Measurements from ENCODE around the gene DPF1.
"Not testable (repeated sequence)": the region's sequence is repeated elsewhere in the genome, so short reads cannot be mapped to it uniquely, and the experiment has no call there.

The DPF1 gene

DNA sequence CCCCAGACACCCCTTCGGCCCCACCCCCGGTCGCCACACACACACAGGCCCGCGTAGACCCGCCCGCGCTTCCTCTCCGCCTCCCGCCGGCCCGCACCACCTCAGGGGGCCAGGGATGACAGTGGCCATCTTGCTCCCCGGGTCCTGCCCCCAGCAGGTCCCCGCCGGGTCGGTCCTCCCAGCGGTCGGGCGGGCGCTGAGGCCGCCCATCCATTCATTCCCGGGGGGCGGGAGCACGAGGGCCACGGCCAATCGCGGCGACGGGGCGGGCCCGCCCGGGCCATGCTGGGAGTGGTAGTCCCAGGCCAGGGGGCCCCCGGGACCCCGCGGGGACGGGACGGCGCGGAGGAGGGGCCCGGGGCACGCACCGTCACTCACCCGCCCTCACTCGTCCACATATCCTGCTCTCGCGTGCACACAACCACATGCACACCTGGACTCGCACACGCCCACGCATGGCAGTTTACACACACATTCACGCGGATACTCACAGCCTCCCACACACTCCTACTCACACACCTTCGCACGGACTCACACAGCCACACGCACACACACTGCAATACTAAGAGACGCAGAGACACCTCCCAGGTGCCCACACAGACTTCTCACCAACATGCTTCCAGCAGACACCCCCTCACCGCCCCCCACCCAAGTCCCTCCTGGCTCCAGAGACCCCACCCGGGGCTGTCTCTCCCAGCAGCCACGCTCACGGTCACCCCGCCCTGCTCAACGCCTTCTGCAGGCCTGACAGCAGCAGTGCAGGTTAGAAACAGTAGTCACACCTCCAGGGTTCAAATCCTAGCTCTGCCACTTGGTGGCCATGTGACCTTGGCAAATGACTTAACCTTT is at the start of gene DPF1:
Gene DPF1 (minus strand): TSS at position 209 of the 849 bp plus-strand sequence. CDS start 80 bp downstream, at position 129.
- peak; percentile 21 for DNase-seq (ENCODE audit: low read depth)

DNA sequence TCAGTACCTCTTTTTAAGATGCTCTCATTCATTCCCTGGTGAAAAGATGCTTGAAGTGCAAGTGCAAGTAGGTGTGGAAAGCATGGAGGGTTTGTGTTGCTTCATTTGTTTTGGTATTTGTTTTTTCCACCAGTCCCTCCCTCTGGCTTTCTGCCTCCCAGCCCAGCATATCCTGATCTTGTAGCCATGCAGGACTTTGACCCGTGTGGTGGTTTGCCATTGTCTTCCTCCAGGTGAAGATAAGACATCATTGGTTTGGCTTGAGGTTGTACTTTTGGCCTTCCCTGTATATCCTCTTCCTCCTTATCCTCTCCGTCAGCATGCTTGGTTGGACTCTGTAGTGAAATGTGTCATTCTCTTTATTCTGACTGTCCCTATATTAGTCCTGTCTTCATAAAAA is 49.5 kb upstream of the DPF1 start:
- no peak for DNase-seq (ENCODE audit: low read depth)

DNA sequence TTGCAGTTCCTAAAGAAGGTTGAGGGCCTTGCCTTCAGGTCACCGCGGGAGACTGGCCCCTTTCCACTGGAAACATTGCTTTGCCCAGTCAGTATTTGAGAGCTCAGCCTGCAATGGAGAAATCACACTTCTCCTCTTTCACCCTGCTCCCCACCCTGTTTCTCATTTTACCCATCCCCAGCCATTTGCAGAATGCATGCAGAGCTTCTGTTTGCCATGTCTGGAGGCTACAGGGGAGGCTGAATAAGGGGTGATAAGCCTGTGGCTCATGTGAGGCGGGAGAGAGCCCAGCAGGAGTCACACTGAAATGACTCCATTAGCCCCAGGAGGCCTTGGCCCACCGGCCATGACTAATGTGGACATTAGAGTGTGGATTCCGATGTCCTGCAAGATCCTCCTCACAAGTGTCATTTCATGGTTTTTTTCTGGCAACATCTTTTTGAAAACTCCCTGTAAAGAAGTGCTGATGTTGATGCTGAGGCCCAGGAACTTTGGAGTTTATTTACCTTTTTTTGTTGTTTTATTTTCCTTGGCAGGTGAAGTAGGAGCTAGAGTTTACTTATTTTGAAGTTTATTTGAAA is 46.7 kb upstream of the DPF1 start:
- DNase-seq (ENCODE audit: low read depth) = no peak

DNA sequence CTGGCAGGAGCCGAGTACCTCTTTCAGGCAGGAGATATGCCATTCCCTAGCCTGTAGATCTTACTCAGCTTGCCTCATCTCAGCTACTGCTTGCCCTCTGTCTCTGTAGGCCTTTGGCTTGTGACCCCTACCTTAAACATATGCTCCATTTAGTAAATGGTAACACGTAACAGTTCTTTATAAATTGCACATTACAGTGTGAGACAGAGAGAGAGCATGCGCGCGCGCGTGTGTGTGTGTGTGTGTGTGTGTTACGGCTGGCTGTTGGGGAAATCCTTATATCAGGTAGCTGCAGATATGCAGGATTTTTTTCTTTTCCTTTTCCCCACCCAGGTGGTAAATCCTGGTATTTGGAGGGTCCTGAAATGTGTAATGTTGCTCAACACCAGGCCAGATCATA is 44.5 kb upstream of the DPF1 start:
- no peak for DNase-seq (ENCODE audit: low read depth)

DNA sequence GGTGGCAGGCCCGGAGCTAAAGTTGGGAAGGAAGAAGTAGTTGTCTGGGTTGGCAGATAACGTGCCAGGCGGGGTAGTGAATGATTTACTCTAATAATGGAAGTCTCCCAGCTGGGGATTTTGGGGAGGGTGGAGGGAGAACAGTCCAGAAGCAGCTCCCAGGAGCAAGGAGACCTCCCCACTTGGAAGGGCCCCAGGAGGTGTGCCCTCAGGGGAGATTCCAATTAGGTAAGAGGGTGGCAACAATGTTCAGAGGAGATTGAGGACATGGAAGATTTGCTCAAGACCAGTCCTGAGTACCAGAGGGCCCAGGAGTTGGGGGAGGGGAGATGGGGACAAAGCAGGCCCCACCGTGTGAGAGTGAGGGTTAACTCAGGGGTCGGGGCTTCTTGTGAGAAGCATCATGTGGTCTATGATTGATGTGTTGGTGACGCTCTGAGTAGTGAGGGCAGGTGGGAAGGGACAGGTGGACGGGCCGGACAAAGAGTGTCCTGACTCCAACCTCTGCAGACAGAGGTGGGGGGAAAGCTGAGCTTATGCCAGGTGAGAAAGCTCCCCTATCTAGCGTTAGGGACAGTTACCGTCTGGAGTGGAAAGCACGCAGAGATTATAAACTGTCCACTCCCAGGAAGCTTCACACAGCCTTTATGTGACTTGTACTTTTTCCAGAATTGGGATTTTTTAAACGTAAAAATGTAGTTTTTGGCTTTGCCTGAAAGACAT is 43.9 kb upstream of the DPF1 start:
- DNase-seq (ENCODE audit: low read depth) = no peak

DNA sequence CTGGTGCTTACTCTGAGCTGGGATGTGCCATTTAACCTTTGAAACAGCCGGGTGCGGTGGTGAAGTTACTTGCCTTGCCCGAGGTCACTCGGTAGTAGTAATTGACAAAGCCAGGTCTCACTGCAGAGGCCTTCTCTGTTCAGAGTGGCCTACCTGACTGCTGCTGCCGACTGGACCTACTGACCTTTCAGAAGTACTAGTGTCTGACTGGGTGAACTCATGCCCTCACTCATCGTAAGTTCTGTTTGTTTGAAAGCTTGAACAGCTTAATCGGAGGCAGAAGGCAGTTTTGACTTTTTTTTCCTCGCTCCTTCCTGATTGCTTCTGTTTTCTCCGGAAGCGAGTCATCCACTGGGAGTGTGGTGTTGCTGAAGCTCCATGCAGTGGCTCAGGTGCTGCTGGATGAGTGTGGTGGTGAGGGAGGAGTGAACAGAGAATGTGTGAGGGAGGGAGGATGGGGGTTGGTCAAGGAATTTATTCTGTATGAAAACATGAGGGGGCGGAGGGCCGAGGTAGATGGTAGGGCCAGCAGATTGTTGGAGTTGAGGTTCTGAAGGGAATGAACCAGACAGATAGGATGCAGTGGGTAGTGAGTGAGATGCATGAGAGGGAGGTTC is 43.1 kb upstream of the DPF1 start:
- DNase-seq (ENCODE audit: low read depth) = no peak

DNA sequence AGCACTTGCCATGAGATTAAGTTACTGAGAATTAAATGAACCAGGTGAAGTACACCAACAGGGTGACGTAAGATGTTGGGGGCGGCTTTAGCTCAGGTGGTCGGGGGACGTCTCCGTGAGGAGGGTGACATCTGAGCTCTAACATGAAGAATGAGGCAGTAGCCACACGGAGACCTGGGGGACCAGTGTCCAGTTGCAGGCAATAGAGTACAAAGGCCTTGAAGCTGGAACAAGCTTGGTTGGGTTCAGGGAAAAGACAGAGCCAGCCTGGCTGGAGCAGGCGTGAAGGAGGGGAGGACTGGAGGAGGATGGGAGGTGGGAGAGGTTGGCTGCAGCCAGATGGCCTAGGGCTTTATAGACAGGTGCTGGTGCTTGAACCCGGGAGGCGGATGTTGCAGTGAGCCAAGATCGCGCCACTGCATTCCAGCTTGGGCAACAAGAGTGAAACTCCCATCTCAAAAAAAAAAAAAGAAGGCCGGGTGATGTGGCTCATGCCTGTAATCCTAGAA is 42.0 kb upstream of the DPF1 start:
- DNase-seq (ENCODE audit: low read depth) = no peak

DNA sequence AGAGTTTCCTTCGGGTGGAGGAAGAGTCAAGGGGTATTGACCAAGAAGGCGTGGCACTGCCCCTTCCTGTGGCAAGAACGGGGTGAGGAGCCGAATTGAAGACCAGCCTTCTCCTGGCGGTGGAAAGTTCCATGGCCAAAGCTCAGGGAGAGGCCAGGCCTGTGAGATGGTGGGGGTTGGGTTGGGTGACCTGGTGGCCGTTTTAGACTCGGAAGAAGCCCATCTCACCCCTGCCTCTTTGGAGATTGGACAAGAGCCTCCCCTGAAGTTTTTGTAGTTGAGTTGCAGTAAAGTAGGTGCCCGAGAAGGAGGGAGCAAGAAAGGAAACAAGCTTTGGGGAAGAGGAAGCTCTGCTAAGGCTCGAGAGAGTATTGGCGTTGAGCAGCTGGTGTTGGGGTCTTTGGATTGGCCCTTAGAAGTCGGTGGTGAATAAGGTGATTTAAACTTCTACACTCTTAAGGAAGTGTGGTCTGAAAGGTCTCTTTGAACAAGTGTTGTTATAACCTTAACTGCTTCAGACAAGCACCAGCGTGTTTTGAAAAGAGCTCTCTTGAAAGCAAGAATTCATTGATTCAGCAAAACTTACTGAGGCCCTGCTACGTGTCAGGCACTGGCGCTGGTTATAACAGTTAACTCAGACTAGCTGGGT is 41.3 kb upstream of the DPF1 start:
- DNase-seq (ENCODE audit: low read depth) = no peak

DNA sequence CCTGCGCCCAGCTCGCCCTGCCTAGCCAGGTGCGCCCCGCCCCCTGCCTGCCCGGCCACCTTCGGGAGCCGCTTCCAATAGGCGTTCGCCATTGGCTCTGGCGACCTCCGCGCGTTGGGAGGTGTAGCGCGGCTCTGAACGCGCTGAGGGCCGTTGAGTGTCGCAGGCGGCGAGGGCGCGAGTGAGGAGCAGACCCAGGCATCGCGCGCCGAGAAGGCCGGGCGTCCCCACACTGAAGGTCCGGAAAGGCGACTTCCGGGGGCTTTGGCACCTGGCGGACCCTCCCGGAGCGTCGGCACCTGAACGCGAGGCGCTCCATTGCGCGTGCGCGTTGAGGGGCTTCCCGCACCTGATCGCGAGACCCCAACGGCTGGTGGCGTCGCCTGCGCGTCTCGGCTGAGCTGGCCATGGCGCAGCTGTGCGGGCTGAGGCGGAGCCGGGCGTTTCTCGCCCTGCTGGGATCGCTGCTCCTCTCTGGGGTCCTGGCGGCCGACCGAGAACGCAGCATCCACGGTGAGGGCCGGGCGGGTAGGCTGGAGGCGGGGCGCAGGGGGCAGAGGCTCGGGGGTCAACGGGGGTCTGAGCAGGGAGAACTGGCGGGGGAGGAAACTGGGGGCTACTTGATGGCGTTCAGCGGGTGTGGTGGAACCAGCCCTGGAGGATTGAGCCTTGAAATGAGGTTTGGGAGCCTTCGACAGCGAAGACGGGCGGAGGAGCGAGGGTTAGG is 40.6 kb upstream of the DPF1 start, which contains the start of gene SPINT2:
Gene SPINT2 (plus strand): TSS at position 88 of the 727 bp plus-strand sequence. CDS start 320 bp downstream, at position 408.
- no peak for DNase-seq (ENCODE audit: low read depth)

DNA sequence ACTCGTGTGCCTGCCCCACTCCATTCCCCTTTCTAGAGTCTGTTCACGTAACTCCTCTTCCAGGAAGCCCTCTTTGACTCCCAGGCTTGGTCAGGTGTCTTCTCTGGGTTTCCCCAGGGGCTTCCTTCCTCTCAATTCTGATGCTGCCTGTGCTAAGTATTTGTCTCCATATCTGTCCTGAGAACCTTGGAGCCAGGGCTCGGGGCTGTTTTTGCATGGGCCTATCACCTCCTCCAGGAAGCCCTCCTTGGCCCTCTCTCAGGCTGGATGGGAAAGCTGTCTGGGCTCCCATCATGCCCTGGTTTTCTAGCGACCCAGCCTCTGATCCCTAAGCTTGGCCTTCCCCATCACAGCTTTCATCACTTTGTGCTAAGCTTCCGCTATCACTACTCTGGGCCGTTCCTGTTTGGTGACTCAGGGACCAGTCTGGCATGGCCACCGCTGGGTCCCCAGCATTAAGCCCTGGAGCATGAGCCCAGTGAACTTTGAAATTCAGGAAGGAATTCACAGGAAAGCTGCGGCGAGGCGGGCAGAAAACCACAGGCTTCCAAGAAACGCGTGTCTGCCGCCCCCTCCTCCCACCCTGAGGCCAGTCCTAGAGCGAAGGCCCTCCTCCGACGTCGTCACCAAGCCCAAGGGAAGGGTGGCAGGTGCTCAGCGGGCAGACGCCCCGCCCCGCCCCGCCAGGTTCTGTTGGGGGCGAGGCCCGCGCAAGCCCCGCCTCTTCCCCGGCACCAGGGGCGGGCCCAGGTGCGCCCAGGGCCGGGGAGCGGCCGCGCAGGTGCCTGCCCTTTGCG is 39.9 kb upstream of the DPF1 start:
- DNase-seq (ENCODE audit: low read depth) = peak; percentile 58

DNA sequence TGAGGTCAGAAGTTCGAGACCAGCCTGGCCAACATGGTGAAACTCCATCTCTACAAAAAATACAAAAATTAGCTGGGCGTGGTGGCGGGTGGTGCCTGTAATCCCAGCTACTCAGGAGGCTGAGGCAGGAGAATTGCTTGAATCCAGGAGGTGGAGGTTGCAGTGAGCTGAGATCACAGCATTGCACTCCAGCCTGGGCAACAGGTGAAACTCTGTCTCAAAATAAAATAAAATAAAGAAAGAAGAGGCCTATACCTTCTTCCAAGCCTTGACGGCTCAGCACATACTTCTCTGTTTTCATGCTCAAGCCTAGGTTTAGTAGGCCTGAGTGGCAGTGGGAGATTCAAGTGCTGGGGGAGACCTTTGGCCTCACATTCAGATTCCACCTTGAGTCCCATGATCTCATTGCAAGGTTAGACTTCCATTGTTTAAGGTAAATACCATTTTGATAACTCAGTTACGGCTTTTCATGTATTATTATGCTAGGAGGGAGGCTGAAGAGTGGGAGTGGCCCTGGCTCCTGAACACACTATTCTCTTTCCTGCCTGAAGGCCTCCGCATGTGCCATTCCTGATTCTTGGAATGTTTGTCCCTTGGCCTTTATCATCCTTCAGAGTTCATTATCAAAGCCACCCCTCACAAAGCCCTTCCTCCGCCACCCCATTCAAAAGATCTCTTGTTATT is 38.7 kb upstream of the DPF1 start:
- DNase-seq (ENCODE audit: low read depth) = no peak

DNA sequence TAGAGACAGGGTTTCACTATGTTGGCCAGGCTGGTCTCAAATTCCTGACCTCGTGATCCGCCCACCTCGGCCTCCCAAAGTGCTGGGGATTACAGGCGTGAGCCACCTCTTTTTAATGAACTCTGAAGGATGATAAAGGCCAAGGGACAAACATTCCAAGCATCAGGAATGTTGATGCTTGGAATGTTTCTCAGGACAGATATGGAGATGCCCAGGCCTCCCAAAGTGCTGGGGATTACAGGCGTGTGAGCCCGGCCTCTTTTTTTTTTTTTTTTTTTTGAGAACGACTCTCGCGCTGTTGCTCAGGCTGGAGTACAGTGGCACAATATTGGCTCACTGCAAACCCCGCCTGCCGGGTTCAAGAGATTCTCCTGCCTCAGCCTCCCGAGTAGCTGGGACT is 37.9 kb upstream of the DPF1 start:
- DNase-seq (ENCODE audit: low read depth) = not testable (repeated sequence)

DNA sequence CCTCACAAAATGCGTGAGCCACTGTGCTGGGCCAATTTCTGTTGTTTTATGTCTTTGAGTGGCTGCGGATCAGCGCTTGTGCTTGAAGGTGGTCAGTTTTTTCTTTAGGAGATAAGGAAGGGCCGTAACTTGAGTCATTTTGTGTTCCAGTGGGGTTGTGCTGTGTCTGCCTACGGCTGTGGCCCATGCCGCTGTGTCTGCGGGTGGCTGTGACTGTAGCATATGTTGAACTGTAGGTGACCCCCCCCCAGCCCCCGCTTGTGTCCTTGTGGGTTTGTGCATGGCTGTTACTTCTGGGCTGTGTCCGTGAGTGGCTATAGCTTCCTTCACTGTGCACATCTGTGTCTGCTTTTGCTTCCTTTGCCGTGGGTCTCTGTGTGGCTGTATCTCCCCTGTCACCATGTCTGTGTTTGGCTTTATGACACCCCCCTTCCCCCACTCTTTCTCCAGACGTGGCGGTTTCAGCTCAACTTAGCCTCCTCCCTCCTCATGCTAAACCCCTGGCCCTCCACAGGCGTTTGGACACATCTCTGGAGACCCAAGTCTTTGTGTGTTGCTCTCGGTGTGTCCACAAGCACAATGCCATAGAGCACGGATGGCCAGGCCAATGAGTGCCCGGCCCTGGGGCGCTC is 31.5 kb upstream of the DPF1 start:
- no peak for DNase-seq (ENCODE audit: low read depth)

DNA sequence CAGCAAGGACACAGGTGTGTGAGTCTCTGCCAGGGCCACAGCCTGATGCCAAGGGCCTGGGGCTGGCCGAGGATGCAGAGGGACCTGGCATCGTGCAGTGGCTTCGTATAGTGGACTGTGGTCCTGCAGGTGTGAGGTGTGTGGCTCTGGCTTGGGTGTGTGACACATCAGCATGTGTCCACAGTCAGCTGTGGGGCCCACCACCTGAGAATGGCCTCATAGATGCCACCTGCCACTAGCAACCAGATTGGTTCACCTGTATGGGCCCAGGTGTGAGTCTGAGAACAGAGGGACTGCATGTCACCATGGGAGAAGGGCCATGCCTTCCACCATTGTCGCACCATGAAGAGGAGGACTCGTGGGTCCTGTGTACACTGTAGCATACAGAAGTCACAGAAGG is 29.8 kb upstream of the DPF1 start:
- no peak for DNase-seq (ENCODE audit: low read depth)

DNA sequence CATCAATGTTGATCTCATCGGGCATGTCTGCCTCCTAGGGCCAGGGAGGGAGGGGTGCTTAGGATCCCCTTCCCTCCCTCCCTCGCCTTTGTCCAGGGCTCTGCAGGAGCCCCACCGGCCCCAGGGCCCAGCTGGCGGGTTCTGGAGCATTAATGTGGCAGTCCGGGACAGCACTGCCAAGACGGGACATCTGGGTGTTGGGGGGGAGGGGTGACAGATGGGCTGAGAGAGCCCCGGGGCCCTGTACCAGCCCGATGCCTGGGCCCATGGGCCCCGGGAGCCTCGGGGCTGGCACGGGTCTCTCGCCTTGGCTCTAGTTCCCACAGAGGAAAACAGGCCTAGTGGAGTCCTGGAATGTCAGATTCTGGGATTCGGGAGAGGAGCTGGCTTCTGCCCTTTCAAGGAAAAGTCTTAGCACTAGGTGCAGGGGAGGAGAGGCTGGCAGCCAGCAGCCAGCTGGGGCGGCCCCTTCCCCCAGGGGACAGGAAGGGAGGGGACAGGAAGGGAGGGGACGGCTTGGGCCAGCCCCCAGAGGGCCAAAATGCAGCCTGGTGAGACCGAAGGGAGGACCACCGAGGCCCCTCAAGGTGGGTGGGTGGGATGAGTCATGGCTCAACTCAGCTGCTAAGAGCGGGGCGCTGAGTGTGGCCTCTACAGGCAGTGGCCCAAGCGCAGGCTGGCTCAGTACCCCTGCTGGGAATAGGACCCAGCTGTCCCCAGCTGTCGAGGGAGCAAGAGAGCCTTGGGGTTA is 29.1 kb upstream of the DPF1 start:
- no peak for DNase-seq (ENCODE audit: low read depth)

DNA sequence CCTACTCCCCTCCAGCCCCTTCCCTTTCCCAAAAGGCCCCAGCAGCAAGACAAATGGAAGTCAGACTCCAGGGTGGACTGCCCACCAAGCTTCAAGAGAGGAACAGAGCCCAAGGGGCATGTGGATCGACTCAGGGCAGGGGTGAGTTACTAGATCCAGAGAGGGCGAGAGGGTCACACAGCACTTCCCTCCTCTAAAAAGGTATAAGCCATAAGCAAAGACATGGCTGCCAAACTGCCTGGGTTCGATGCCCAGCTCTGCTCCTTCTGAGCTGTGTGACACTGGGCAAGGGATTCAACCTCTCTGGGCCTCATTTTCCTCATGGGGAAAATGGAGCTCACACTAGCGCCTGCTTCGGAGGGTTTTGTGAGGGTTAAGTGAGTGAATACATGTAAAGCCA is 28.4 kb upstream of the DPF1 start:
- no peak for DNase-seq (ENCODE audit: low read depth)

DNA sequence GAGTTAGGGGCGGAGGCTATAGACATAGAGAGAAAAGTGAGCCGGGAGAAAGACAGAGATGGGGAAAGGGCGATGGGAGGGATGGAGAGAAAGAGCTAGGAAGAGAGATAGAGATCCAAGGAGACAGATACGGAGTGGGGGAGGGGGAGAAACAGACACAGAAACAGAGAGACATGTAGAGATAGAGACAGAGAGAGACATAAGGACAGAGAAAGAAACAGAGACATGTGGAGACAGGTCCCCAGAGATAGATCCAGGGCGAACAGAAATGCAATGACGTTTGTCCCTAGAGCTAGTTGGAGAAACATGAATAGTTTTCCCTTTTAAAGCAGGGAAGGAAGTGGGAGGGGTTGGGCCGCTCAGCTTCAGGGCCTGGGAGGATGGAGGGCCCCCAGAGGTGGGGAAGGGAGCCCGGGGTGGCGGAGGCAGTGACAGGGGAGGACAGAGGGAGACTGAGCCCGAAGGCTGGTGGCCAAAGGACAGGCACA is 27.6 kb upstream of the DPF1 start:
- no peak for DNase-seq (ENCODE audit: low read depth)

Measured in activated T-helper 9 cell treated with anti-CD3 and anti-CD28 coated beads, Interleukin-2, amount 50 U/mL, for 16 hours (primary cell).